H1 (cell line): ENCODE measurements around the gene OSBPL6. TPM values are rescaled to one million over a fixed set of nuclear protein-coding genes. Genes with fewer than 3 reads are reported as not detected.

Source experiments
- CTCF ChIA-PET: fragments of 300-600 bp; sonication (Branson Sonifier 250); formaldehyde crosslinking; loops from one replicate; lab custom pipeline; 2021; ENCODE audit not compliant: partially characterized antibody; lab: Charles Lee
- POLR2A ChIA-PET: fragments of 300-600 bp; sonication (Branson Sonifier 250); formaldehyde crosslinking; loops from one replicate; lab custom pipeline; 2021; ENCODE audit warnings: inconsistent platforms; ENCODE audit not compliant: partially characterized antibody; lab: Charles Lee
- DNase-seq, 2 experiments: peaks; one replicate each; pipeline versions ENCODE4 v3.0.0 to v3.0.0-alpha.2; 2010 to 2022; ENCODE audit warnings: low spot score in 2 of 2, low read depth in 1 of 2, mixed read lengths in 1 of 2
- FAIRE-seq: peaks from 2 replicates; lab custom pipeline; 2011; peaks lifted over from hg19 to GRCh38; lab: Jason Lieb, UNC
- H2AFZ ChIP-seq: 2 replicates; pipeline ENCODE4 v1.8.1; 2012; ENCODE audit warnings: low read length, inconsistent platforms
- H2AK5ac ChIP-seq: 2 replicates; pipeline ENCODE4 v1.6.1; 2013; ENCODE audit warnings: low read depth, low read length
- H2BK120ac ChIP-seq: replicated peaks from 2 replicates; pipeline ENCODE3; 2013; ENCODE audit warnings: low read depth, low read length, inconsistent platforms
- H2BK12ac ChIP-seq: 2 replicates; pipeline ENCODE4 v1.6.1; 2013; ENCODE audit warnings: low read depth, low read length
- H2BK15ac ChIP-seq: 2 replicates; pipeline ENCODE4 v1.6.1; 2013; ENCODE audit warnings: low read length
- H2BK20ac ChIP-seq: 2 replicates; pipeline ENCODE4 v1.6.1; 2013; ENCODE audit warnings: low read length
- H2BK5ac ChIP-seq: 2 replicates; pipeline ENCODE4 v1.6.1; 2013; ENCODE audit warnings: low read depth, low read length
- H3K14ac ChIP-seq: 2 replicates; pipeline ENCODE4 v1.6.1; 2013; ENCODE audit warnings: inconsistent platforms; ENCODE audit not compliant: insufficient read length
- H3K18ac ChIP-seq: 2 replicates; pipeline ENCODE4 v1.6.1; 2013; ENCODE audit warnings: low read length; ENCODE audit errors: extremely low read depth
- H3K23ac ChIP-seq: 2 replicates; pipeline ENCODE4 v1.6.1; 2013; ENCODE audit warnings: inconsistent platforms; ENCODE audit not compliant: insufficient read length
- H3K23me2 ChIP-seq: 2 replicates; pipeline ENCODE4 v1.6.1; 2013; ENCODE audit warnings: low read depth, low read length
- H3K27ac ChIP-seq: 2 replicates; pipeline ENCODE4 v1.6.1; 2011; ENCODE audit warnings: low read depth, low read length, inconsistent platforms
- H3K27me3 ChIP-seq, 4 experiments: replicated peaks in 1 of 4; 1 replicate in 1 of 4; 2 replicates in 3 of 4; pipeline versions ENCODE4 v1.6.1 to v1.8.1; 2011 to 2013; ENCODE audit warnings: low read length in 3 of 4, mild to moderate bottlenecking in 3 of 4, inconsistent platforms in 2 of 4, mixed read lengths in 2 of 4, moderate library complexity in 1 of 4; ENCODE audit not compliant: control insufficient read depth in 3 of 4, insufficient read depth in 3 of 4; ENCODE audit errors: extremely low read depth in 1 of 4
- H3K36me3 ChIP-seq, 4 experiments: 2 replicates each; pipeline versions ENCODE4 v1.6.1 to v1.8.1; 2011 to 2013; ENCODE audit warnings: mild to moderate bottlenecking in 4 of 4, low read length in 3 of 4, moderate library complexity in 2 of 4, control low read depth in 1 of 4, inconsistent platforms in 1 of 4; ENCODE audit not compliant: insufficient read depth in 4 of 4, control insufficient read depth in 2 of 4
- H3K4ac ChIP-seq: replicated peaks from 2 replicates; pipeline ENCODE3; 2013; ENCODE audit warnings: low read length, low read depth, mixed read lengths, inconsistent platforms; ENCODE audit not compliant: insufficient read length
- H3K4me1 ChIP-seq, 4 experiments: replicated peaks in 1 of 4; 1 replicate in 1 of 4; 2 replicates in 3 of 4; pipeline versions ENCODE4 v1.6.1 to v1.8.1; 2011 to 2013; ENCODE audit warnings: low read length in 3 of 4, inconsistent platforms in 2 of 4, mixed read lengths in 1 of 4; ENCODE audit not compliant: insufficient read depth in 4 of 4, control insufficient read depth in 3 of 4
- H3K4me2 ChIP-seq, 2 experiments: 2 replicates each; pipeline versions ENCODE4 v1.6.1 to v1.8.1; 2011 to 2013; ENCODE audit warnings: low read depth in 2 of 2, low read length in 2 of 2, control low read depth in 1 of 2, inconsistent platforms in 1 of 2, mild to moderate bottlenecking in 1 of 2; ENCODE audit not compliant: insufficient read depth in 1 of 2
- H3K4me3 ChIP-seq, 4 experiments: fragments of 200-600, 300-600 bp in 1 of 4; sonication (generic), shearing (Covaris generic), sonication (Bioruptor Twin) in 1 of 4; 2 replicates each; pipeline versions ENCODE4 v1.5.1 to v1.8.1; 2011 to 2016; ENCODE audit warnings: low read length in 4 of 4, low read depth in 3 of 4, control low read depth in 2 of 4, inconsistent platforms in 2 of 4, mild to moderate bottlenecking in 2 of 4, mixed read lengths in 1 of 4, moderate library complexity in 1 of 4; ENCODE audit not compliant: insufficient read depth in 2 of 4; ENCODE audit errors: extremely low read depth in 1 of 4
- H3K56ac ChIP-seq: replicated peaks from 2 replicates; pipeline ENCODE3; 2013; ENCODE audit warnings: low read depth, mild to moderate bottlenecking, mixed read lengths, low read length, inconsistent platforms; ENCODE audit not compliant: insufficient read length
- H3K79me1 ChIP-seq: 2 replicates; pipeline ENCODE4 v1.6.1; 2013; ENCODE audit warnings: low read depth, low read length, control low read depth
- H3K79me2 ChIP-seq, 2 experiments: 2 replicates each; pipeline versions ENCODE4 v1.6.1 to v1.8.1; 2012 to 2013; ENCODE audit warnings: low read length in 2 of 2, mild to moderate bottlenecking in 2 of 2, inconsistent platforms in 1 of 2; ENCODE audit not compliant: insufficient read depth in 2 of 2, control insufficient read depth in 1 of 2
- H3K9ac ChIP-seq, 4 experiments: replicated peaks in 1 of 4; 1 replicate in 1 of 4; 2 replicates in 3 of 4; pipeline versions ENCODE4 v1.6.1 to v1.8.1; 2011 to 2013; ENCODE audit warnings: low read depth in 3 of 4, low read length in 3 of 4, control low read depth in 2 of 4, mild to moderate bottlenecking in 2 of 4, moderate library complexity in 2 of 4, inconsistent platforms in 1 of 4; ENCODE audit errors: extremely low read depth in 1 of 4
- H3K9me3 ChIP-seq, 2 experiments: 2 replicates each; pipeline versions ENCODE4 v1.6.1 to v1.8.1; 2012 to 2013; ENCODE audit warnings: mild to moderate bottlenecking in 2 of 2, moderate library complexity in 2 of 2, control low read depth in 1 of 2, inconsistent platforms in 1 of 2, low read depth in 1 of 2, low read length in 1 of 2, mixed read lengths in 1 of 2; ENCODE audit not compliant: insufficient read depth in 2 of 2
- H4K20me1 ChIP-seq, 2 experiments: replicated peaks in 1 of 2; 2 replicates each; pipeline versions ENCODE3 to v1.8.1; 2011 to 2013; ENCODE audit warnings: inconsistent platforms in 2 of 2, low read length in 2 of 2, mild to moderate bottlenecking in 1 of 2; ENCODE audit not compliant: insufficient read depth in 2 of 2, control insufficient read depth in 1 of 2
- H4K5ac ChIP-seq: 2 replicates; pipeline ENCODE4 v1.6.1; 2013; ENCODE audit warnings: low read length, low read depth, mixed read lengths, inconsistent platforms; ENCODE audit not compliant: insufficient read length
- H4K8ac ChIP-seq: 2 replicates; pipeline ENCODE4 v1.8.0; 2013; ENCODE audit warnings: mild to moderate bottlenecking, moderate library complexity, low read length, inconsistent platforms; ENCODE audit not compliant: insufficient read depth; ENCODE audit errors: extremely low read depth
- H4K91ac ChIP-seq: replicated peaks from 2 replicates; pipeline ENCODE3; 2013; ENCODE audit warnings: low read length, mixed read lengths, inconsistent platforms; ENCODE audit not compliant: insufficient read length
- ASH2L ChIP-seq: fragments of 200-600, 300-600 bp; sonication (generic); IDR thresholded peaks from one replicate; pipeline ENCODE4 v1.7.1; 2017; ENCODE audit warnings: low read length
- BCL11A ChIP-seq, 2 experiments: IDR thresholded peaks; one replicate each; pipeline ENCODE4 v1.6.1; 2011; ENCODE audit warnings: low read depth in 2 of 2, low read length in 2 of 2, mild to moderate bottlenecking in 2 of 2
- JUND ChIP-seq: IDR thresholded peaks from 2 replicates; pipeline ENCODE4 v1.6.1; 2011; ENCODE audit warnings: mild to moderate bottlenecking, improper control_type of control experiment, low read length
- KDM1A ChIP-seq: fragments of 200-600, 300-600 bp; sonication (generic); IDR thresholded peaks from 2 replicates; pipeline ENCODE4 v1.7.1; 2016; ENCODE audit warnings: mild to moderate bottlenecking, low read length, borderline replicate concordance
- KDM4A ChIP-seq: IDR thresholded peaks from one replicate; pipeline ENCODE4 v1.7.1; 2012; ENCODE audit warnings: low read depth, mild to moderate bottlenecking, moderate library complexity, low read length, inconsistent platforms; ENCODE audit not compliant: severe bottlenecking
- MAFK ChIP-seq: IDR thresholded peaks from 2 replicates; pipeline ENCODE4 v1.6.1; 2012; ENCODE audit warnings: low read depth, mild to moderate bottlenecking, improper control_type of control experiment, low read length
- RNF2 ChIP-seq: fragments of 200-900, 300-1000 bp; sonication (generic); IDR thresholded peaks from 2 replicates; pipeline ENCODE4 v1.7.1; 2016; ENCODE audit warnings: borderline replicate concordance, low read depth, mild to moderate bottlenecking, antibody characterized with exemption, low read length; ENCODE audit not compliant: poor library complexity, severe bottlenecking; ENCODE audit errors: missing control alignments
- RXRA ChIP-seq: IDR thresholded peaks from 2 replicates; pipeline ENCODE4 v1.6.1; 2011; ENCODE audit warnings: low read depth, mild to moderate bottlenecking, low read length, moderate library complexity; ENCODE audit not compliant: insufficient read depth
- SRF ChIP-seq: IDR thresholded peaks from 2 replicates; pipeline ENCODE4 v1.6.1; 2011; ENCODE audit warnings: mild to moderate bottlenecking, low read depth, low read length, moderate library complexity
- ZNF274 ChIP-seq: IDR thresholded peaks from 2 replicates; pipeline ENCODE4 v1.7.0; 2012; ENCODE audit warnings: low read length, borderline replicate concordance; ENCODE audit errors: extremely low read depth
- WGBS, 2 experiments: shearing (Covaris generic) in 1 of 2; methylation state at CpG; one replicate each; pipeline versions ENCODE4 v1.1.6 to v1.1.7; 2013 to 2015; ENCODE audit warnings: low lambda C conversion rate in 2 of 2, mixed read lengths in 2 of 2, inconsistent platforms in 1 of 2, low coverage in 1 of 2, missing lambda C conversion rate in 1 of 2; ENCODE audit not compliant: insufficient replicate concordance in 2 of 2, insufficient coverage in 1 of 2, insufficient read length in 1 of 2; ENCODE audit errors: extremely low coverage in 1 of 2, missing lambda C conversion rate in 1 of 2; 5-methylcytosine and 5-hydroxymethylcytosine counted together
- polyA plus RNA-seq, 7 experiments: library from polyadenylated mRNA; depleted of rRNA in 3 of 7; stranded (reverse) in 5 of 7; unstranded in 2 of 7; fragments of >200 nt in 5 of 7; fragments of 200-250 nt in 2 of 7; gene quantifications; 1 replicate in 5 of 7; 2 replicates in 1 of 7; 4 replicates in 1 of 7; pipeline versions ENCODE4 v1.2.1 to v1.2.3, GENCODE V29; 2011 to 2013; ENCODE audit warnings: missing spikeins in 2 of 7, mixed read lengths in 2 of 7
- total RNA-seq: library from RNA; stranded (reverse); fragmentation: NEBNext Ultra II Directional; extraction: Animal tissue kit (Norgen Biotek cat#: 25700); gene quantifications from 2 replicates; pipeline ENCODE4 v1.2.1, GENCODE V29; 2021

OSBPL6 gene
- total and polyA plus RNA-seq, 2 of the 8 experiments (the other 6 are each of a cell fraction or from before 2014, with no cell fraction given): 1.7 to 5.6 TPM

DNA sequence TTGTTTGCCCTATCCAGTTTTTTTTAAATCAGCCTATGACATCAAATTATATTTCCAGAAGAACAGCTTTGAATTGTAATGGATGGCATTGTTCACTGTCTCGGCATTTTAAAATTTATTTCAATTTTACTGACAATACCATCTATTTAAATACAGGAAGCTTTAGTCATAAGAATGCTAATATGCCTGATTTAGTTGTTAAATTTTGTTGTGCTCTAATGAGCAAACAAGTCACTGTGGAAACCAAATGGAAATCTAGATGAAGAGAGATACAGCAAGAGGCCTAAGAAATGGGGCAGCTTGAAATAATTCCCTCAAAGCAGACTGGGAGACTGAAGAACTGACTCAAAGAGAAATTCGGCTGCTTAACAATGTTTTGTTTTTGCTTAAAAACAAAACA is 76.8 kb downstream of the OSBPL6 start:
- H2AFZ ChIP-seq: no peak overlapping the region
- H3K23ac ChIP-seq: no peak overlapping the region
- H3K4me1 ChIP-seq: peaks cover 0 to 5% (median 2%) of the 10 kb centered on the region in 4 experiments; a peak in 4 of 7 replicates
- no peak overlapping the region for H2AK5ac ChIP-seq
- H2BK120ac ChIP-seq: no peak overlapping the region
- no peak overlapping the region for H3K27ac ChIP-seq
- no peaks in the 10 kb centered on the region for H3K23me2 ChIP-seq
- no peak overlapping the region for H3K4me3 ChIP-seq
- ChIA-PET CTCF (interaction anchor here (1.5 kb wide), 1 partner anchor 9 kb away, joined by 7 read pairs; no protein-coding TSS in a partner anchor), POLR2A (no interaction called here)
- FAIRE-seq: no peak
- H3K56ac ChIP-seq: no peak overlapping the region
- no peak overlapping the region for H2BK15ac ChIP-seq
- H3K9ac ChIP-seq: no peak overlapping the region
- H2BK5ac ChIP-seq: no peak overlapping the region
- H3K9me3 ChIP-seq: no peaks in the 10 kb centered on the region
- no peak overlapping the region for H4K8ac ChIP-seq
- no peaks in the 10 kb centered on the region for H3K27me3 ChIP-seq
- no peak for DNase-seq
- no peaks in the 10 kb centered on the region for H4K20me1 ChIP-seq
- H4K5ac ChIP-seq: no peak overlapping the region
- no peaks in the 10 kb centered on the region for H3K36me3 ChIP-seq
- H2BK12ac ChIP-seq: no peak overlapping the region
- H2BK20ac ChIP-seq: no peak overlapping the region
- no peaks in the 10 kb centered on the region for H3K79me2 ChIP-seq
- H3K79me1 ChIP-seq: no peaks in the 10 kb centered on the region
- H3K4me2 ChIP-seq: no peak overlapping the region
- no peak overlapping the region for H4K91ac ChIP-seq
- H3K18ac ChIP-seq: no peak overlapping the region
- H3K4ac ChIP-seq: no peak overlapping the region
- 66% methylated on average over 2 of the region's 2 CpGs; no CpG with 5 or more reads in 1 of the 2 experiments for WGBS, 2 experiments
- no peak overlapping the region for H3K14ac ChIP-seq
- no peak for TF ChIP-seq BCL11A (IDR thresholded peaks at IDR 0.05; ENCODE audit: low read depth in 2 of 2, low read length in 2 of 2)
- no peak for TF ChIP-seq ASH2L
- no peak for TF ChIP-seq MAFK
- no peak for TF ChIP-seq JUND
- no peak for TF ChIP-seq ZNF274
- TF ChIP-seq RNF2: no peak
- TF ChIP-seq SRF: no peak
- no peak for TF ChIP-seq RXRA
- no peak for TF ChIP-seq KDM1A
- TF ChIP-seq KDM4A: no peak
